ENCODE results near the gene PTPRA. TPM values are rescaled to one million over a fixed set of nuclear protein-coding genes. Genes with fewer than 3 reads are reported as not detected.

Gene PTPRA
- total and polyA plus RNA-seq, 3 experiments from 2014 or later, result 51.6 to 57.8 (median 56.9) TPM

- Mint-ChIP-seq H3K27me3 (no peaks in the 10 kb centered on the region), H3K9me3 (no peaks in the 10 kb centered on the region), H3K4me3 (no peak overlapping the region), H3K4me1 (peaks cover 17 to 36% (median 25%) of the 10 kb centered on the region in 3 donors), H3K36me3 (peaks cover 0 to 45% (median 10%) of the 10 kb centered on the region in 3 donors), H3K27ac (peak overlapping the region in 3 of 8 donors; percentile 4 to 18 (median 8))
- Histone ChIP-seq H3K27me3 (ENCODE audit: insufficient read depth, low read length, poor library complexity, severe bottlenecking) (no peaks in the 10 kb centered on the region), H3K4me1 (ENCODE audit: insufficient read depth, low read length) (no peaks in the 10 kb centered on the region), H3K36me3 (ENCODE audit: insufficient read depth, low read length) (no peaks in the 10 kb centered on the region), H3K9me3 (ENCODE audit: low read length) (no peaks in the 10 kb centered on the region), H3K27ac (ENCODE audit: low read depth, low read length) (no peak overlapping the region), H3K4me3 (ENCODE audit: low read length) (no peak overlapping the region)
- CTCF ChIA-PET, result no interaction called here
- POLR2A ChIA-PET, result no interaction called here
- no peak for DNase-seq
Measured at GRCh38 chr20:2948968-2949367, 75.7 kb downstream of the PTPRA start.

DNA sequence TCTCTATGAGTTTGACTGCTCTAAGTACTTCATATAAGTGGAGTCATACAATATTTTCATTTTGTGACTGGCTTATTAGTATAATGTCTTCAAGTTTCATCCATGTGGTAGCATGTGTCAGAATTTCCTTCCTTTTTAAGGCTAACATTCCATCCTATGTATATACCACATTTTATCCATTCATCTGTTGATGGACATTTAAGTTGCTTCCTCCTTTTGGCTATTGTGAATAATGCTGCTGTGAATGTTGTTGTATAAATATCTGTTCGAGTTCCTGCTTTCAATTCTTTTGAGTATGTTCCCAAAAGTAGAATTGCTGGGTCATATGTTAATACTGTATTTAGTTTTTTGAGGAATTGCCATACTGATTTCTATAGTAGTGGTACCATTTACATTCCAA, 79.5 kb downstream of the PTPRA start:
- no peaks in the 10 kb centered on the region for H3K27me3 Mint-ChIP-seq
- Histone ChIP-seq H3K27ac (ENCODE audit: low read depth, low read length) (no peak overlapping the region), H3K36me3 (ENCODE audit: insufficient read depth, low read length) (peaks cover 3% of the 10 kb centered on the region), H3K4me1 (ENCODE audit: insufficient read depth, low read length) (no peaks in the 10 kb centered on the region), H3K4me3 (ENCODE audit: low read length) (no peak overlapping the region), H3K9me3 (ENCODE audit: low read length) (no peaks in the 10 kb centered on the region), H3K27me3 (ENCODE audit: insufficient read depth, low read length, poor library complexity, severe bottlenecking) (no peaks in the 10 kb centered on the region)
- no peak for DNase-seq
- H3K4me1 Mint-ChIP-seq, result peaks cover 15 to 29% (median 16%) of the 10 kb centered on the region in 3 donors
- H3K9me3 Mint-ChIP-seq, result no peaks in the 10 kb centered on the region
- ChIA-PET CTCF (no interaction called here), POLR2A (no interaction called here)
- no peak overlapping the region for H3K4me3 Mint-ChIP-seq
- peaks cover 8 to 47% (median 17%) of the 10 kb centered on the region in 3 donors for H3K36me3 Mint-ChIP-seq
- peak overlapping the region in 2 of 8 donors; percentile 8 to 48 for H3K27ac Mint-ChIP-seq

GRCh38 chr20:2955257-2955970, 82.1 kb downstream of the PTPRA start:
- H3K27ac ChIP-seq (ENCODE audit: low read depth, low read length), result no peak overlapping the region
- DNase-seq, result no peak
- Mint-ChIP-seq H3K4me3 (no peak overlapping the region), H3K4me1 (peaks cover 15 to 29% (median 16%) of the 10 kb centered on the region in 3 donors), H3K27ac (peak overlapping the region in 5 of 8 donors; percentile 27 to 85 (median 36)), H3K27me3 (peaks cover 0 to 2% of the 10 kb centered on the region in 2 donors), H3K36me3 (peaks cover 22 to 52% (median 27%) of the 10 kb centered on the region in 3 donors), H3K9me3 (no peaks in the 10 kb centered on the region)
- H3K4me1 ChIP-seq (ENCODE audit: insufficient read depth, low read length), result no peaks in the 10 kb centered on the region
- no peaks in the 10 kb centered on the region for H3K27me3 ChIP-seq (ENCODE audit: insufficient read depth, low read length, poor library complexity, severe bottlenecking)
- no peaks in the 10 kb centered on the region for H3K9me3 ChIP-seq (ENCODE audit: low read length)
- POLR2A ChIA-PET, result no interaction called here
- no peak overlapping the region for H3K4me3 ChIP-seq (ENCODE audit: low read length)
- peaks cover 7% of the 10 kb centered on the region for H3K36me3 ChIP-seq (ENCODE audit: insufficient read depth, low read length)
- CTCF ChIA-PET, result no interaction called here

DNA sequence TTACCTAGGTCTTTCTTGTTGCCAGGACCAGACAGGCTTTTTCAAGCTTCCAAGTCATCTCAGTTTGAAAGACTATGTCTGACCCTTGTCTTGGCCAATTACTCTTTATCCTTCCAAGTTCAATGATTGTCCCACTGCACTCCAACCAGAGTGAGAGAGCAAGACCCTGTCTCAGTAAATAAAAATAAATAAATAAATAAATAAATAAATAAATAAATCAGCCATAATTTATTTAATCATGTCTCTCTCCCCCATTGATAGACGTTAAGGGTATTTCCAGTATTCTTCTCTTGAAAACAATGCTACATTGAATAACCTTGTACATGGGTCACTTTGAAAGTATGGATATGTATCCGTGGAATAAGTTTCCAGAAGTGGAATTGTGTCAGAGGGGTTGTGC, 83.2 kb downstream of the PTPRA start:
- Histone ChIP-seq H3K4me3 (ENCODE audit: low read length) (no peak overlapping the region), H3K9me3 (ENCODE audit: low read length) (no peaks in the 10 kb centered on the region), H3K27me3 (ENCODE audit: insufficient read depth, low read length, poor library complexity, severe bottlenecking) (no peaks in the 10 kb centered on the region), H3K4me1 (ENCODE audit: insufficient read depth, low read length) (no peaks in the 10 kb centered on the region), H3K36me3 (ENCODE audit: insufficient read depth, low read length) (peaks cover 7% of the 10 kb centered on the region), H3K27ac (ENCODE audit: low read depth, low read length) (no peak overlapping the region)
- ChIA-PET POLR2A (no interaction called here), CTCF (no interaction called here)
- Mint-ChIP-seq H3K4me3 (no peak overlapping the region), H3K36me3 (peaks cover 22 to 51% (median 32%) of the 10 kb centered on the region in 3 donors), H3K27ac (no peak overlapping the region), H3K9me3 (no peaks in the 10 kb centered on the region), H3K4me1 (peaks cover 15 to 33% (median 16%) of the 10 kb centered on the region in 3 donors), H3K27me3 (peaks cover 0 to 2% of the 10 kb centered on the region in 2 donors)
- DNase-seq, result no peak

- POLR2A ChIA-PET, result no interaction called here
Measured at GRCh38 chr20:2967841-2968240, 94.6 kb downstream of the PTPRA start.

DNA sequence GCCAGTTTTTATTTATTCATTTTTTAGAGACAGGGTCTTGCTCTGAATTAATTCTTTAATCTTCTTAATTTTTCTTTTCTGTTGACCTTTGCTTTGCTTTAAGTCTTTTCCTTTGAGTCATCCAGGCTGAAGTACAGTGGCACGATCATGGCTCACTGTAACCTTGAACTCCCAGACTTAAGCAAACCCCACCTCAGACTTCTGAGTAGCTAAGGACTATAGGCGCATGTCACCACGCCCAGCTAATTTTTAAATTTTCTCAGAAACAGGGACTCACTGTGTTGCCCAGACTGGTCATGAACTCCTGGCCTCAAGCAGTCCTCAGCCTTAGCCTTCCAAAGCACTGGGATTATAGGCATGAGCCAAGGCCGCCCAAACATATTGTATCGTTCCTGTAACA, 98.8 kb downstream of the PTPRA start:
- CTCF ChIA-PET, result no interaction called here
- peaks cover 0 to 14% (median 2%) of the 10 kb centered on the region in 3 donors for H3K4me1 Mint-ChIP-seq
- no peaks in the 10 kb centered on the region for H3K9me3 Mint-ChIP-seq
- DNase-seq, result no peak
- POLR2A ChIA-PET, result no interaction called here
- H3K4me3 ChIP-seq (ENCODE audit: low read length), result no peak overlapping the region
- H3K27me3 Mint-ChIP-seq, result no peaks in the 10 kb centered on the region
- H3K4me3 Mint-ChIP-seq, result no peak overlapping the region
- H3K27ac ChIP-seq (ENCODE audit: low read depth, low read length), result no peak overlapping the region
- H3K27me3 ChIP-seq (ENCODE audit: insufficient read depth, low read length, poor library complexity, severe bottlenecking), result no peaks in the 10 kb centered on the region
- H3K36me3 Mint-ChIP-seq, result peaks cover 0 to 50% (median 22%) of the 10 kb centered on the region in 3 donors
- no peaks in the 10 kb centered on the region for H3K4me1 ChIP-seq (ENCODE audit: insufficient read depth, low read length)
- H3K27ac Mint-ChIP-seq, result peak overlapping the region in 1 of 8 donors; percentile 60
- H3K36me3 ChIP-seq (ENCODE audit: insufficient read depth, low read length), result peaks cover 3% of the 10 kb centered on the region
- no peaks in the 10 kb centered on the region for H3K9me3 ChIP-seq (ENCODE audit: low read length)

More at GRCh38 chr20:2967841-2968240, 94.6 kb downstream of the PTPRA start:
- no peak overlapping the region for H3K27ac ChIP-seq (ENCODE audit: low read depth, low read length)
- peaks cover 16% of the 10 kb centered on the region for H3K36me3 ChIP-seq (ENCODE audit: insufficient read depth, low read length)
- Mint-ChIP-seq H3K27me3 (no peaks in the 10 kb centered on the region), H3K27ac (no peak overlapping the region), H3K4me1 (peaks cover 0 to 5% (median 4%) of the 10 kb centered on the region in 3 donors), H3K36me3 (peaks cover 6 to 64% (median 22%) of the 10 kb centered on the region in 3 donors), H3K9me3 (no peaks in the 10 kb centered on the region), H3K4me3 (no peak overlapping the region)
- no peak for DNase-seq
- CTCF ChIA-PET, result no interaction called here
- H3K4me3 ChIP-seq (ENCODE audit: low read length), result no peak overlapping the region
- H3K27me3 ChIP-seq (ENCODE audit: insufficient read depth, low read length, poor library complexity, severe bottlenecking), result no peaks in the 10 kb centered on the region
- H3K4me1 ChIP-seq (ENCODE audit: insufficient read depth, low read length), result no peaks in the 10 kb centered on the region
- no peaks in the 10 kb centered on the region for H3K9me3 ChIP-seq (ENCODE audit: low read length)

DNA sequence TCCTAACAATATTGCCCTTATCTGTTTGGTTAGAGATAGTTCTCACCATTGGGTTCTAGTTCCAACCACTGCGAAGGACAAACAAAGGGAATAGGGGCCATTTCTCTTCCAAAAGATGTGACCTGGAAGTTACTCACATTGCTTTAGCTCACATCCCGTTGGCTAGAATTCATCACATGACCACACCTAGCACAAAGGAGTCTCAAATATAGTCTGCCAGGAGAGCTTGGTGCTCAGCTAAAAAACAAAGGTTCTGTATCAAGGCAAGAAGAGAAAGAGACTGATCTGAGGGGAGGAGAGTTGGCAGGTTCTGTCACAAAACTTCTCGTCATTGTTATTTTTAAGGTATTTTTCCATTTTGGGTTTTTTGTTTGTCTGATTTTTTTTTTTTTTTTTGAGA, 100.3 kb downstream of the PTPRA start:
- Mint-ChIP-seq H3K4me3 (no peak overlapping the region), H3K4me1 (peaks cover 7 to 18% (median 8%) of the 10 kb centered on the region in 3 donors), H3K27me3 (no peaks in the 10 kb centered on the region), H3K27ac (no peak overlapping the region), H3K36me3 (peaks cover 0 to 46% (median 19%) of the 10 kb centered on the region in 3 donors), H3K9me3 (no peaks in the 10 kb centered on the region)
- no peak overlapping the region for H3K4me3 ChIP-seq (ENCODE audit: low read length)
- H3K36me3 ChIP-seq (ENCODE audit: insufficient read depth, low read length), result peaks cover 3% of the 10 kb centered on the region
- no peak for DNase-seq
- H3K9me3 ChIP-seq (ENCODE audit: low read length), result no peaks in the 10 kb centered on the region
- H3K4me1 ChIP-seq (ENCODE audit: insufficient read depth, low read length), result no peaks in the 10 kb centered on the region
- H3K27me3 ChIP-seq (ENCODE audit: insufficient read depth, low read length, poor library complexity, severe bottlenecking), result no peaks in the 10 kb centered on the region
- H3K27ac ChIP-seq (ENCODE audit: low read depth, low read length), result no peak overlapping the region
- POLR2A ChIA-PET, result no interaction called here
- CTCF ChIA-PET, result no interaction called here

DNA sequence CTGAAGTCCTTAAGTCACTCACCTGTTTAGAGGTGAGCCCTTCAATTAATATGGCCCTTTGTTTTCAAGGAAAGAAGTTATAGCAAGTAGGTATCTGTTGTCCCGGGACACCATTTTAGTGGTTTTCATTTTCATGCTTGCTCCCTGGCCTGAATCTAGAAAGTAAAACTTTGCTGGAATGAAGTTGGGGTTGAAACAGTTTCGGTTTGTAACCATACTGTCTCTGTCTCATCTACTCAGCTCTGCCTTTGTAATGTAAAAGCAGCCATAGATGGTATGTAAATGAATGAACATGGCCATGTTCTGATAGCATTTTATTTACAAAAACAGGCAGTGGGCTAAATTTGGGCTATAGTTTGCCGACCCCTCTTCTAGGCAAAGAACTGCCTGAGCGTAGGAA, 105.2 kb downstream of the PTPRA start:
- Mint-ChIP-seq H3K27me3 (no peaks in the 10 kb centered on the region), H3K27ac (peak overlapping the region in 2 of 8 donors; percentile 2 to 54), H3K36me3 (peaks cover 0 to 27% (median 12%) of the 10 kb centered on the region in 3 donors), H3K4me1 (peaks cover 12 to 25% (median 17%) of the 10 kb centered on the region in 3 donors), H3K9me3 (no peaks in the 10 kb centered on the region), H3K4me3 (no peak overlapping the region)
- Histone ChIP-seq H3K4me1 (ENCODE audit: insufficient read depth, low read length) (no peaks in the 10 kb centered on the region), H3K27me3 (ENCODE audit: insufficient read depth, low read length, poor library complexity, severe bottlenecking) (no peaks in the 10 kb centered on the region), H3K27ac (ENCODE audit: low read depth, low read length) (no peak overlapping the region), H3K36me3 (ENCODE audit: insufficient read depth, low read length) (peaks cover 3% of the 10 kb centered on the region), H3K9me3 (ENCODE audit: low read length) (no peaks in the 10 kb centered on the region), H3K4me3 (ENCODE audit: low read length) (no peak overlapping the region)
- POLR2A ChIA-PET, result no interaction called here
- no peak for DNase-seq
- CTCF ChIA-PET, result no interaction called here

Measured in CD8-positive, alpha-beta memory T cell (primary cell).